GM23338 (cell line): ENCODE measurements around the gene KCNJ10. TPM values are rescaled to one million over a fixed set of nuclear protein-coding genes. Genes with fewer than 3 reads are reported as not detected.

Source experiments
- ATAC-seq: fragments of 200-7000 bp; cut with Tn5 transposase; 3 replicates; pipeline ENCODE4 v1.9.1; 2020
- DNase-seq: peaks from one replicate; pipeline ENCODE4 v3.0.0-alpha.2; 2015; ENCODE audit warnings: low spot score
- H2AFZ ChIP-seq: fragments of 200-600 bp; sonication (generic); 2 replicates; pipeline ENCODE4 v1.8.0; 2016; ENCODE audit warnings: antibody characterized with exemption, mild to moderate bottlenecking, moderate library complexity
- H3F3A ChIP-seq: fragments of 200-600 bp; sonication (generic); replicated peaks from 2 replicates; pipeline ENCODE4 v1.8.0; 2017; ENCODE audit warnings: antibody characterized with exemption, mixed run types, low read depth
- H3K27ac ChIP-seq: fragments of 200-600 bp; sonication (generic); 2 replicates; pipeline ENCODE4 v1.6.1; 2016; ENCODE audit warnings: low read depth
- H3K27me3 ChIP-seq: fragments of 200-600 bp; sonication (generic); 2 replicates; pipeline ENCODE4 v1.8.0; 2016; ENCODE audit warnings: mild to moderate bottlenecking, mixed run types, moderate library complexity; ENCODE audit not compliant: insufficient read depth
- H3K36me3 ChIP-seq: fragments of 200-600 bp; sonication (generic); 2 replicates; pipeline ENCODE4 v1.8.0; 2016; ENCODE audit warnings: mild to moderate bottlenecking; ENCODE audit not compliant: insufficient read depth
- H3K4me1 ChIP-seq: fragments of 200-600 bp; sonication (generic); 2 replicates; pipeline ENCODE4 v1.8.0; 2016; ENCODE audit warnings: mild to moderate bottlenecking, moderate library complexity; ENCODE audit not compliant: insufficient read depth
- H3K4me2 ChIP-seq: fragments of 200-600 bp; sonication (generic); 2 replicates; pipeline ENCODE4 v1.7.1; 2017; ENCODE audit warnings: mixed run types
- H3K4me3 ChIP-seq: fragments of 200-600 bp; sonication (generic); 2 replicates; pipeline ENCODE4 v1.6.1; 2016; ENCODE audit warnings: mixed run types
- H3K79me2 ChIP-seq: fragments of 200-600 bp; sonication (generic); replicated peaks from 2 replicates; pipeline ENCODE4 v1.8.0; 2017; ENCODE audit warnings: mild to moderate bottlenecking; ENCODE audit not compliant: insufficient read depth
- H3K9me2 ChIP-seq: fragments of 200-600 bp; sonication (generic); 2 replicates; pipeline ENCODE4 v1.8.0; 2017; ENCODE audit not compliant: insufficient read depth
- H4K20me1 ChIP-seq: fragments of 200-600 bp; sonication (generic); replicated peaks from 2 replicates; pipeline ENCODE4 v1.8.0; 2017; ENCODE audit warnings: mild to moderate bottlenecking; ENCODE audit not compliant: insufficient read depth
- H3K27ac Mint-ChIP-seq: 2 replicates; pipeline ENCODE4 v1.8.0; 2020; ENCODE audit warnings: inconsistent platforms, mild to moderate bottlenecking, moderate library complexity, mixed read lengths
- H3K27me3 Mint-ChIP-seq: 3 replicates; pipeline ENCODE4 v1.8.0; 2022; ENCODE audit warnings: low read depth, mild to moderate bottlenecking, moderate library complexity, mixed read lengths, inconsistent platforms; ENCODE audit not compliant: insufficient read depth, poor library complexity
- H3K36me3 Mint-ChIP-seq: 3 replicates; pipeline ENCODE4 v1.8.0; 2021; ENCODE audit warnings: low read depth, mild to moderate bottlenecking, inconsistent platforms, moderate library complexity, mixed read lengths
- H3K4me1 Mint-ChIP-seq: 3 replicates; pipeline ENCODE4 v1.8.0; 2020; ENCODE audit warnings: mild to moderate bottlenecking, inconsistent platforms, mixed read lengths
- H3K4me3 Mint-ChIP-seq: 3 replicates; pipeline ENCODE4 v1.8.0; 2021; ENCODE audit warnings: moderate library complexity, mild to moderate bottlenecking, inconsistent platforms, mixed read lengths
- H3K9me3 Mint-ChIP-seq: 3 replicates; pipeline ENCODE4 v1.8.0; 2020; ENCODE audit warnings: moderate library complexity, mild to moderate bottlenecking, inconsistent platforms, mixed read lengths
- CREB1 ChIP-seq: fragments of 250-450 bp; sonication (Bioruptor Pico); IDR thresholded peaks from 2 replicates; pipeline ENCODE4 v1.5.0; 2020; ENCODE audit warnings: low read depth, mild to moderate bottlenecking, moderate library complexity
- CTCF ChIP-seq, 2 experiments: fragments of 200-600 bp in 1 of 2; sonication (generic) in 1 of 2; conservative IDR thresholded peaks; 2 replicates each; pipeline versions ENCODE4 v1.5.1 to v1.6.1; 2016 to 2017; ENCODE audit warnings: antibody characterized with exemption in 2 of 2, low read depth in 2 of 2, mild to moderate bottlenecking in 2 of 2, moderate library complexity in 1 of 2
- EZH2 ChIP-seq: fragments of 200-600 bp; sonication (generic); IDR thresholded peaks from one replicate; pipeline ENCODE4 v1.8.0; 2017; ENCODE audit warnings: antibody characterized with exemption, mild to moderate bottlenecking, low read depth; ENCODE audit not compliant: unreplicated experiment
- EZH2phosphoT487 ChIP-seq: fragments of 200-600 bp; sonication (generic); IDR thresholded peaks from one replicate; pipeline ENCODE4 v1.8.1; 2018; ENCODE audit warnings: antibody characterized with exemption; ENCODE audit not compliant: unreplicated experiment
- JUNB ChIP-seq: IDR thresholded peaks from one replicate; pipeline ENCODE4 v1.6.1; 2016; ENCODE audit warnings: antibody characterized with exemption; ENCODE audit not compliant: unreplicated experiment
- NANOG ChIP-seq: IDR thresholded peaks from 2 replicates; pipeline ENCODE4 v1.6.1; 2016; ENCODE audit warnings: antibody characterized with exemption, borderline replicate concordance
- POLR2AphosphoS5 ChIP-seq: IDR thresholded peaks from 2 replicates; pipeline ENCODE4 v1.6.1; 2016; ENCODE audit warnings: antibody characterized with exemption, low read depth
- STAT1 ChIP-seq: IDR thresholded peaks from one replicate; pipeline ENCODE4 v1.6.1; 2016; ENCODE audit warnings: antibody characterized with exemption; ENCODE audit not compliant: unreplicated experiment
- ZNF114 ChIP-seq: fragments of 250-450 bp; sonication (Bioruptor Pico); IDR thresholded peaks from 2 replicates; pipeline ENCODE4 v1.5.0; 2020; ENCODE audit warnings: mild to moderate bottlenecking, moderate library complexity
- ZNF331 ChIP-seq: fragments of 250-450 bp; sonication (Bioruptor Pico); IDR thresholded peaks from 2 replicates; pipeline ENCODE4 v1.5.0; 2020; ENCODE audit warnings: low read depth, mild to moderate bottlenecking, moderate library complexity
- ZNF462 ChIP-seq: fragments of 250-450 bp; sonication (Bioruptor Pico); IDR thresholded peaks from 2 replicates; pipeline ENCODE4 v1.5.0; 2020; ENCODE audit warnings: mild to moderate bottlenecking, moderate library complexity
- polyA plus RNA-seq: library from polyadenylated mRNA; unstranded; fragments of >200 nt; fragmentation: Nextera tagmentation; extraction: Ambion mirVana; gene quantifications from 2 replicates; pipeline ENCODE4 v1.2.1, GENCODE V29; 2016
- total RNA-seq: library from RNA; depleted of rRNA; stranded (reverse); fragments of >200 nt; shearing (Covaris generic); gene quantifications from 2 replicates; pipeline ENCODE4 v1.2.3, GENCODE V29; 2014
- TF ChIP-seq, protein P1 (sequence below): IDR thresholded peaks from 2 replicates; pipeline ENCODE4 v1.6.1; 2016; ENCODE audit warnings: antibody characterized with exemption
- TF ChIP-seq, protein P2 (sequence below): IDR thresholded peaks from one replicate; pipeline ENCODE4 v1.6.1; 2018; ENCODE audit warnings: antibody characterized with exemption; ENCODE audit not compliant: unreplicated experiment

Gene KCNJ10
- total and polyA plus RNA-seq, 2 experiments from 2014 or later = 1.4 to 2.8 TPM

DNA sequence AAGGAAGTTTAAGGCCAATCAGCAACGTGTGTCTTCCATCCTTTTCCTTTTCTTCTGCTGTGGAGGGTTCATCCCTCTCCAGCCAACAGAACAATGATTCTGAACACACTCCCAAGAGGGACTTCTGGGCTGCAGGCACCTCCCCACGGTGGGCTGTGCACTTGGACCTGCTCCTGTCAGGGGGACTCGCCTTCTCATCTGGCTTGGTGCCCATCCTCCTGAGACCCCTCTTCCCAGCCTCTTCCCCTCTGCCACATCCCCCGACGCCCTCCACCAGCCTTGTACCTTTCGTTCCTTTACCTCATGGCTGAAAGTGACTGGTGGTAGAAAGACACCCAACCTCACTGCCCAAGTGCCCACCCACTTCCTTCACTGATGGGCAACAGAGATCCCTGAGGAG lies 89.9 kb downstream of the KCNJ10 start:
- H3K36me3 ChIP-seq = no peaks in the 10 kb centered on the region
- no peaks in the 10 kb centered on the region for H3K36me3 Mint-ChIP-seq
- H2AFZ ChIP-seq = no peak overlapping the region
- H3K4me3 Mint-ChIP-seq = no peak overlapping the region
- H3K9me3 Mint-ChIP-seq = no peaks in the 10 kb centered on the region
- no peaks in the 10 kb centered on the region for H3K4me1 ChIP-seq
- H3K4me1 Mint-ChIP-seq = peaks cover 3% of the 10 kb centered on the region
- TF ChIP-seq EZH2phosphoT487 (no peak), JUNB (no peak), NANOG (no peak), CTCF (conservative IDR thresholded peaks at IDR 0.05; ENCODE audit: low read depth in 2 of 2) (no peak), EZH2 (no peak), ZNF114 (CRISPR knock-in tag) (no peak), POLR2AphosphoS5 (no peak), CREB1 (CRISPR knock-in tag) (no peak), STAT1 (no peak), ZNF331 (CRISPR knock-in tag) (no peak), ZNF462 (CRISPR knock-in tag) (no peak)
- TF ChIP-seq, protein P1, sequence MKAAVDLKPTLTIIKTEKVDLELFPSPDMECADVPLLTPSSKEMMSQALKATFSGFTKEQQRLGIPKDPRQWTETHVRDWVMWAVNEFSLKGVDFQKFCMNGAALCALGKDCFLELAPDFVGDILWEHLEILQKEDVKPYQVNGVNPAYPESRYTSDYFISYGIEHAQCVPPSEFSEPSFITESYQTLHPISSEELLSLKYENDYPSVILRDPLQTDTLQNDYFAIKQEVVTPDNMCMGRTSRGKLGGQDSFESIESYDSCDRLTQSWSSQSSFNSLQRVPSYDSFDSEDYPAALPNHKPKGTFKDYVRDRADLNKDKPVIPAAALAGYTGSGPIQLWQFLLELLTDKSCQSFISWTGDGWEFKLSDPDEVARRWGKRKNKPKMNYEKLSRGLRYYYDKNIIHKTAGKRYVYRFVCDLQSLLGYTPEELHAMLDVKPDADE = no peak
- TF ChIP-seq, protein P2, sequence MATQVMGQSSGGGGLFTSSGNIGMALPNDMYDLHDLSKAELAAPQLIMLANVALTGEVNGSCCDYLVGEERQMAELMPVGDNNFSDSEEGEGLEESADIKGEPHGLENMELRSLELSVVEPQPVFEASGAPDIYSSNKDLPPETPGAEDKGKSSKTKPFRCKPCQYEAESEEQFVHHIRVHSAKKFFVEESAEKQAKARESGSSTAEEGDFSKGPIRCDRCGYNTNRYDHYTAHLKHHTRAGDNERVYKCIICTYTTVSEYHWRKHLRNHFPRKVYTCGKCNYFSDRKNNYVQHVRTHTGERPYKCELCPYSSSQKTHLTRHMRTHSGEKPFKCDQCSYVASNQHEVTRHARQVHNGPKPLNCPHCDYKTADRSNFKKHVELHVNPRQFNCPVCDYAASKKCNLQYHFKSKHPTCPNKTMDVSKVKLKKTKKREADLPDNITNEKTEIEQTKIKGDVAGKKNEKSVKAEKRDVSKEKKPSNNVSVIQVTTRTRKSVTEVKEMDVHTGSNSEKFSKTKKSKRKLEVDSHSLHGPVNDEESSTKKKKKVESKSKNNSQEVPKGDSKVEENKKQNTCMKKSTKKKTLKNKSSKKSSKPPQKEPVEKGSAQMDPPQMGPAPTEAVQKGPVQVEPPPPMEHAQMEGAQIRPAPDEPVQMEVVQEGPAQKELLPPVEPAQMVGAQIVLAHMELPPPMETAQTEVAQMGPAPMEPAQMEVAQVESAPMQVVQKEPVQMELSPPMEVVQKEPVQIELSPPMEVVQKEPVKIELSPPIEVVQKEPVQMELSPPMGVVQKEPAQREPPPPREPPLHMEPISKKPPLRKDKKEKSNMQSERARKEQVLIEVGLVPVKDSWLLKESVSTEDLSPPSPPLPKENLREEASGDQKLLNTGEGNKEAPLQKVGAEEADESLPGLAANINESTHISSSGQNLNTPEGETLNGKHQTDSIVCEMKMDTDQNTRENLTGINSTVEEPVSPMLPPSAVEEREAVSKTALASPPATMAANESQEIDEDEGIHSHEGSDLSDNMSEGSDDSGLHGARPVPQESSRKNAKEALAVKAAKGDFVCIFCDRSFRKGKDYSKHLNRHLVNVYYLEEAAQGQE = no peak
- peaks cover 3% of the 10 kb centered on the region; the same call in 1 of the 2 replicates for H3K27me3 ChIP-seq
- 0 out of 2 replicates have a peak, but pooled peaks cover 5% of the 10 kb centered on the region for H3K9me2 ChIP-seq
- no peaks in the 10 kb centered on the region for H3F3A ChIP-seq
- no peak for DNase-seq
- no peak overlapping the region for H3K4me2 ChIP-seq
- no peak overlapping the region for H3K4me3 ChIP-seq
- no peak overlapping the region for H3K27ac ChIP-seq
- no peak overlapping the region for H3K27ac Mint-ChIP-seq
- peaks cover 5% of the 10 kb centered on the region for H3K27me3 Mint-ChIP-seq
- no peaks in the 10 kb centered on the region for H3K79me2 ChIP-seq
- no peaks in the 10 kb centered on the region for H4K20me1 ChIP-seq
- no peak for ATAC-seq
